Stomach (tissue), 9 donors: ENCODE results near the gene ZNF787. TPM values are rescaled to one million over a fixed set of nuclear protein-coding genes. Genes with fewer than 3 reads are reported as not detected.

Source experiments
- DNase-seq, 2 donors: peaks; one replicate each; pipeline versions ENCODE4 v3.0.0 to v3.0.0-alpha.2; 2013 to 2019
- H3K27ac ChIP-seq, 5 donors: fragments of 200-600 bp in 4 of 5; sonication (generic) in 4 of 5; one replicate each; pipeline ENCODE4 v1.5.1; 2013 to 2019; ENCODE audit warnings: mild to moderate bottlenecking in 1 of 5, moderate library complexity in 1 of 5
- H3K27me3 ChIP-seq, 3 donors: fragments of 200-600 bp; sonication (generic); one replicate each; pipeline ENCODE4 v1.5.1; 2017 to 2019; ENCODE audit warnings: mixed run types in 1 of 3
- H3K36me3 ChIP-seq, 4 donors: fragments of 200-600 bp; sonication (generic); 1 replicate in 3 of 4; 2 replicates in 1 of 4; pipeline ENCODE4 v1.5.1; 2016 to 2019
- H3K4me1 ChIP-seq, 4 donors: fragments of 200-600 bp; sonication (generic); one replicate each; pipeline ENCODE4 v1.5.1; 2016 to 2019
- H3K4me3 ChIP-seq, 4 donors: fragments of 200-600 bp; sonication (generic) in 3 of 4; one replicate each; pipeline ENCODE4 v1.5.1; 2016 to 2019; ENCODE audit warnings: mild to moderate bottlenecking in 1 of 4
- H3K9me3 ChIP-seq, 4 donors: fragments of 200-600 bp; sonication (generic); one replicate each; pipeline ENCODE4 v1.5.1; 2016 to 2019
- EP300 ChIP-seq: sonication (generic); formaldehyde crosslinking; IDR thresholded peaks from one replicate; pipeline ENCODE4 v1.6.1; 2017; ENCODE audit warnings: antibody characterized with exemption
- POLR2A ChIP-seq, 4 donors: fragments of 450-650 bp; IDR thresholded peaks; one replicate each; pipeline ENCODE4 v1.6.1; 2016; ENCODE audit warnings: antibody characterized with exemption in 4 of 4, control low read depth in 2 of 4, mild to moderate bottlenecking in 1 of 4, moderate library complexity in 1 of 4
- POLR2AphosphoS5 ChIP-seq, 3 donors: sonication (generic); formaldehyde crosslinking; IDR thresholded peaks; one replicate each; pipeline ENCODE4 v1.6.1; 2016; ENCODE audit warnings: antibody characterized with exemption in 3 of 3
- WGBS, 5 donors: extraction: QIAGEN DNeasy Blood & Tissue Kit in 3 of 5; methylation state at CpG; one replicate each; pipeline versions ENCODE4 v1.1.5 to v1.1.7; 2013 to 2018; 5-methylcytosine and 5-hydroxymethylcytosine counted together
- intact Hi-C: fragments of 100-400 bp; cut with DNase I; formaldehyde crosslinking; loops from one replicate; pipeline ENCODE4 v1.15.1; 2023; ENCODE audit warnings: low total_unique reads
- polyA plus RNA-seq, 3 donors: library from polyadenylated mRNA; stranded (reverse); fragments of 200-250 nt; gene quantifications; one replicate each; pipeline ENCODE4 v1.2.3, GENCODE V29; 2013
- total RNA-seq, 5 donors: library from RNA; depleted of rRNA; stranded (reverse); fragments of >200 nt; gene quantifications; one replicate each; pipeline versions ENCODE4 v1.1.0 to v1.2.3, GENCODE V29; 2014 to 2016
- TF ChIP-seq, protein P1 (sequence below), 7 experiments: fragments of 450-650 bp in 4 of 7; fragments of 200-600 bp in 3 of 7; sonication (generic) in 3 of 7; IDR thresholded peaks; one replicate each; pipeline ENCODE4 v1.5.1; 2016 to 2019; ENCODE audit warnings: antibody characterized with exemption in 7 of 7, control low read depth in 2 of 7, mild to moderate bottlenecking in 1 of 7
- donor health status: healthy with polysubstance abuse.
- donor health status: Bipolar disorder and iron deficiency.
- donor health status: healthy.

ZNF787 gene
- total and polyA plus RNA-seq, 8 donors = 2.7 to 77.3 (median 27.2) TPM

DNA sequence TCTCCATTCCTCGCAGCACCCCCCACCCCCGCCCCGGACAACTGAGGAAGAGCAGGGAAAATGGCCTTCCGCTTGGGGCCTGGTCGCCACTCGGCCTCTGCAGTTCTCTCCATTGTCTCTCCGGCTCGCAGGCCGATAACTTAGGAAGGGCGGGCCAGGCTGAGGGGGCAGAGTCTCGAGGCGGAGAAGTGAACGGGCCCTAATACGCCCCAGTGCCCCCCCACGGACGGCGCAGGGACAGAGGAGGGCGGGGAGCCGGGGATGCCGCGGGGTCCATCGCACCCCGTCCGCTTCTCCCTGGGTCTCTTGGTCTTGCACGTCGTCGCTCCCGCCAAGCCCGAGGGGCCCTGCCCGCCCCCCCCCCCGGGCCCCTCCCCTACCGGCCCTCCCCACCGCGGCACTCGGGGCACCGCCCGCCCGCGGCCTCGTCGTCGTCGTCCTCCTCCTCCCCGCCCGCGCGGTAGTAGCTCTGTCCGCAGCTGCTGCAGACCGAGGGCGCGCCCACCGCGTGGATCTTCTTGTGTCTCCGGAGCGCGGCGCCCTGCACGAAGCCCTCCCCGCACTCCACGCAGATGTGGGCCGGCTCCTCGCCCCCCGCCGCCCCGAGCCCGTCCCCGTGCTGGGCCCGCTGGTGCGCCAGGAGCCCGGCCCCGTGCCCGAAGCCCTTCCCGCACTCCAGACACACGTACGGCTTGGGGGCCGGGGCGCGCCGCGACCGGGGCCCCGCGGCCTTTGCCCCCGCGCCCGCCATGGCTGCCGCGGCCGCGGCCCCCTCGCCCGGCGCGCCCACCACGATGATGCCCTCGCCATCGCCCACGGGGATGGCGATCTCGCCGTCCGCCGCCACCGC, 33.2 kb downstream of the ZNF787 start:
- peaks cover 0 to 30% (median 10%) of the 10 kb centered on the region in 4 donors for H3K4me1 ChIP-seq
- H3K36me3 ChIP-seq = peaks cover 21 to 65% (median 59%) of the 10 kb centered on the region in 4 donors
- DNase-seq = no peak
- no peaks in the 10 kb centered on the region for H3K27me3 ChIP-seq
- intact Hi-C loops = no loop called here
- TF ChIP-seq POLR2AphosphoS5 (IDR thresholded peaks at IDR 0.05) (no peak), POLR2A (IDR thresholded peaks at IDR 0.05) (no peak), EP300 (no peak)
- TF ChIP-seq, protein P1, sequence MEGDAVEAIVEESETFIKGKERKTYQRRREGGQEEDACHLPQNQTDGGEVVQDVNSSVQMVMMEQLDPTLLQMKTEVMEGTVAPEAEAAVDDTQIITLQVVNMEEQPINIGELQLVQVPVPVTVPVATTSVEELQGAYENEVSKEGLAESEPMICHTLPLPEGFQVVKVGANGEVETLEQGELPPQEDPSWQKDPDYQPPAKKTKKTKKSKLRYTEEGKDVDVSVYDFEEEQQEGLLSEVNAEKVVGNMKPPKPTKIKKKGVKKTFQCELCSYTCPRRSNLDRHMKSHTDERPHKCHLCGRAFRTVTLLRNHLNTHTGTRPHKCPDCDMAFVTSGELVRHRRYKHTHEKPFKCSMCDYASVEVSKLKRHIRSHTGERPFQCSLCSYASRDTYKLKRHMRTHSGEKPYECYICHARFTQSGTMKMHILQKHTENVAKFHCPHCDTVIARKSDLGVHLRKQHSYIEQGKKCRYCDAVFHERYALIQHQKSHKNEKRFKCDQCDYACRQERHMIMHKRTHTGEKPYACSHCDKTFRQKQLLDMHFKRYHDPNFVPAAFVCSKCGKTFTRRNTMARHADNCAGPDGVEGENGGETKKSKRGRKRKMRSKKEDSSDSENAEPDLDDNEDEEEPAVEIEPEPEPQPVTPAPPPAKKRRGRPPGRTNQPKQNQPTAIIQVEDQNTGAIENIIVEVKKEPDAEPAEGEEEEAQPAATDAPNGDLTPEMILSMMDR (IDR thresholded peaks at IDR 0.05) = no peak
- H3K27ac ChIP-seq = no peak overlapping the region
- H3K4me3 ChIP-seq = no peak overlapping the region
- WGBS, 5 donors = 81 to 89% (median 85%) methylated on average over 47 to 104 of the region's 104 CpGs
- H3K9me3 ChIP-seq = no peaks in the 10 kb centered on the region

DNA sequence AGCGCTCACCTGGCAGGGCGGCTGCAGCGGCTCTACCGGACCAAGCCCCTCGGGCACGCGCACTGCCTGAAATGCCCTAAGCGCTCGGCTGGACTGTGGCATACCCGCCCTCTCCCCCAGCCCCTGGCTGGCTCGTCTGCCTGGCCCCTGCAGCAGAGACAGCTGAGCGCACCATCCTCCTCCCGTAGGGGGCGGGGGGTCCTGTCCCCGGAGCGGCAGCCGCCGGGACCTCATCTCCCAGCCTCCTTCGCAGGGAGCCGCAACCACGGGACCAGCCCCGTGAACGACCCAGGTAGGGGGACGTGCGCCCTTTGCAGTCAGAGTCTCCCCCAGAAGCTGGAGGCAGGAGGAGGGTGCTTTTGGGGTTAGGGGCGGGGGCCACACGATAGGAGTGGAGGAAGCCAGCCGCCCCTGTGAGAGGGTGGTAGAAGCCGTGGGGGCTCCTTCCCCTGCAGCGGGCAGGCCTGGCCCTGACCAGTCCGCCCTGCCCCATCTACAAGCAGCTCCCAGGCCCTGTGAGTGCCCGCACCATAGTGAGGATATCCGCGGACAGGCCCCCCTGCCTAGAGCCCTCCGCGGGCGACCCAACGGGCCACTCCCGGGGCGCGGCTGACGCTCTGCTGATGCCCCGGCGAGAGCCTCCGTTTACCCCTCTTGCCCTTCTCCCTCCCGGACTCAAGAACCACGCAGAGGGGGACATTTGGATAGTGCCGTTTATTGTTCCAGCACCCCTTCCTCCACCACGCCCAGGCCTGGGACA, 34.2 kb downstream of the ZNF787 start:
- Histone ChIP-seq H3K27ac (no peak overlapping the region), H3K36me3 (peaks cover 21 to 63% (median 57%) of the 10 kb centered on the region in 4 donors), H3K9me3 (no peaks in the 10 kb centered on the region), H3K4me1 (peaks cover 0 to 25% (median 10%) of the 10 kb centered on the region in 4 donors), H3K4me3 (no peak overlapping the region), H3K27me3 (peaks cover 0 to 3% (median 0%) of the 10 kb centered on the region in 3 donors)
- no peak for TF ChIP-seq POLR2AphosphoS5 (IDR thresholded peaks at IDR 0.05)
- TF ChIP-seq POLR2A (IDR thresholded peaks at IDR 0.05) = no peak
- no peak for TF ChIP-seq EP300
- TF ChIP-seq, protein P1 (IDR thresholded peaks at IDR 0.05) = no peak
- intact Hi-C loops = no loop called here
- WGBS, 5 donors = 76 to 81% (median 79%) methylated on average over 36 to 49 of the region's 49 CpGs
- DNase-seq = no peak

GRCh38 chr19:56085571-56086275, 35.4 kb downstream of the ZNF787 start:
- Histone ChIP-seq H3K4me1 (peaks cover 8 to 26% (median 11%) of the 10 kb centered on the region in 4 donors), H3K27ac (no peak overlapping the region), H3K9me3 (no peaks in the 10 kb centered on the region), H3K36me3 (peaks cover 21 to 55% (median 48%) of the 10 kb centered on the region in 4 donors), H3K27me3 (peaks cover 0 to 14% (median 0%) of the 10 kb centered on the region in 3 donors), H3K4me3 (no peak overlapping the region)
- no peak for DNase-seq
- 80 to 89% (median 88%) methylated on average over 8 to 10 of the region's 10 CpGs for WGBS, 5 donors
- intact Hi-C loops = no loop called here
- TF ChIP-seq EP300 = no peak
- TF ChIP-seq, protein P1 (IDR thresholded peaks at IDR 0.05) = no peak
- TF ChIP-seq POLR2AphosphoS5 (IDR thresholded peaks at IDR 0.05) = no peak
- no peak for TF ChIP-seq POLR2A (IDR thresholded peaks at IDR 0.05)
